GM18507 (cell line): Measurements from ENCODE around the gene TFEB.

Source experiments
- DNase-seq: peaks from one replicate; pipeline ENCODE4 v3.0.0; 2011; ENCODE audit warnings: low read depth; ENCODE audit not compliant: insufficient read length; ENCODE audit errors: extremely low spot score
- FAIRE-seq: peaks from 2 replicates; lab custom pipeline; 2011; peaks lifted over from hg19 to GRCh38; lab: Jason Lieb, UNC

Gene TFEB

DNA sequence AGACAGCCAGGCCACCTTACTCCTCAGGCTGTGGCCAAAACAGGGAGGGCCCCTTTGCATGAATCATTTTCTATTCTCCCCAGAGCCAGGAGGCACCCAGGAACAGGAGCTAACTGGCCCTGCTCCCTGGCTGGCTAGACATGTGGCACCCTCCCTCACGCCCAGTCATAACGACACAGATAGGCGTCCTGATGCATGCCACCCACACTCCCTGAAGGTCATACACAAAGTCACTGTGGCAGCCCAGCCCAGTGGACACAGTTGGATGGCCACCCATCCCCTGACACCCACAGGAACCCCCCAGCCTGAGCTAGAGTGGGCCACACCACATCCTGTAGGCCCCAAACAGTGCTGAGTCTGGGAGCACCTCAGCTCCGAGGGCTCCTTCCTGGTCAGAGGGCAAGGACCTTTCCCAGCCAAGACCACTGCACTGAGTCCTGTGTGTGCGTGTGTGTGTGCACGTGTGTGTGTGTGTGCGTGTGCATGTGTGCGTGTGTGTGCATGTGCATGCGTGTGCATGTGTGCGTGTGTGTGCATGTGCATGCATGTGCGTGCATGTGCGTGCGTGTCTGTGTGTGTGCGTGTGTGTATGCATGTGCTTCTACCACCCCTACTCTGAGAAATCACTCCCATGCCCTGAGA is 21.6 kb downstream of the TFEB start:
- peak; percentile 91 for FAIRE-seq
- peak; percentile 59 for DNase-seq

DNA sequence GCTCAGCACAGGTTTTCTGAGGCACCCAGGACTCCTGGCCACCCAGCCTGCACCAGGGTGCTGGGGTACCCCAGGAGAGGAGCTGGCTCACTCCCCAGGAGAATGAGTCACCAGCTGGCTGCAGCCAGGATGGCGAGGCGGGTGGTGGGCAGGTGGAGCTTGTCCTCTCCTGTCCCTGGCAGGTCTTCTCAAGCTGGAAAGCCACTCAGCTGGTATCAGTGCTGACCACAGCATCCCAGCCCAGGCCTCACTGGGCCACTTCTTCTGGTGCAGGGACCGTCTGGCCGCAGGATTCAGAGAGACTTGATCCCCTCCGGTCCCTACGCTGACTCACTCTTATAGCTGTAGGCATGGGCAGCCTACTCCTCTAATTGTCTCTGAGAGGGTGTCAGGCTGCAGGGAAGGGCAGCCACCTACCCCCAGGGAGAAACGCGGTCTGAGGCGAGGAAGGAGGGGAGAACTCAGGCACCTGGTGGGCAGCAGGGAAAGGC is 22.2 kb downstream of the TFEB start:
- FAIRE-seq (no peak), DNase-seq (no peak)

DNA sequence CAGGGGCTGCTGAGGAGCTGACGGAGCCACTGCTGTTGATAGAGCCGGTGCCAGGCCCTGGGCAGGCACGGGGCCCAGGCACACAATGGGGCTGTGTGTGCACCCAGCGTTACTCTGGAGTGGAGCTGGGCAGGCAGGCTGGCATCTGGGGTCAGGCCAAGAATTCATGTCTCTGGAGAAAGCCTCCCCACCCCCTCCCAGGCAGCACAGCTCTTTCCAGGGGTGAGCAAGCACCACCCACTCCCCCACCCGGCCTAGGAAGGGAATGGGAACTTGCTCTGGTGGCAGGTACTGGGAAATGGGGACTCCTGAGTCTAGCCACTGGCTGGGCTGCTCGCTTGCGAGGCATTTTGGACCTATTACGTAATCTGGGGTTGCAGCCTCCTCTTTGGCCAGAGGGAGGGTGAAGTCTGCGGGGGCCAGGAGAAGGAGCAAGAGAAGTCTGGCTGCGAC is 22.7 kb downstream of the TFEB start:
- DNase-seq (no peak), FAIRE-seq (no peak)

DNA sequence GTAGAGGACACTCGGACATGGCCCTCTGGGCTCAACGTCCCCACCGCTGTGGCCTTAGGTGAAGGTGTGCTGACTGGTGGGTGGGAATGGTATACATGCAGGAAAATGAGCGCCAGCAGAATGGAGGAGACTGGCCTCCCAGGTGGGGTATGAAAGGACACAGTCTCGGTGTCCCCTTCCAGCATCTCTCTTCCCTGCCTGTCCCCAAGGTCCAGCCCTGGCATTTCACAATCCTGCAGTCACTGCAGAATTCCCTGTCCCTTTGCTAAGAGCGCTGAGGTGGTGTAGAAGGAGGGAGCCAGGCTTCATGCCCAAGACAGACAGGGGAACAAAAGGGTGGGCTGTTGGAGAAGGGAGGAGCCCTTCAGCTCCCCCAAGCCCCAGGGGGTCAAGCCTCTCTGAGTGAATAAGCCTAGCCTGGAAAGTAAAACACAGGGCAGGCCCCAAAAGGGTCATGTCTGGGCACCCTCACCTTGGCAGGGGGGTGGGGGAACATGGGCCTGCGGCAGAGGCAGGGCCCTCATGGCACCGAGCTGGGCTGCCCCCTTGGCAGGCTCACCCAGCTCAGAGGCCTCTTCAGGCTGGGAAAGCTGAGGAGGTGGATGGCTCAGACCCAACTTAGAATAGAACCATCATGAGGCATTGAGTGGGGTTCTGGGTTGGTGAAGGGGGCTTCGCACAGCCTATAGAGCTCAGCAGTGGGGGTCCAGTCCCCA is 23.9 kb downstream of the TFEB start:
- FAIRE-seq: no peak
- DNase-seq: no peak

DNA sequence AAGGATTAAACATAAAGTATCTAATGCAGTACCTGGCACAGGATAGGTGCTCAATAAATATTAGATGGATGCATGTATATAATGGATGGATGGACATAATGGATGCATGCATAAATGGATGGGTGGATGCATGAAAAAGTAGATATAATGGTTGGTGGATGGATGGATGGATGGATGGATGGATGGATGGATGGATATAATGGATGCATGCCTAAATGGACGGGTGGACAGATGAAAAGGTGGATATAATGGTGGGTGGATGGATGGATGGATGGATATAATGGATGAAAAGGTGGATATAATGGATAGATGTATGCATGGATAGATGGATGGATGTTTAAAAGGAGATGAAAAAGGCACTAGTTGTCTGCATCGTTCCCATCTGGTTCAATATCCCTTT is 26.0 kb downstream of the TFEB start:
- FAIRE-seq (no peak), DNase-seq (no peak)

DNA sequence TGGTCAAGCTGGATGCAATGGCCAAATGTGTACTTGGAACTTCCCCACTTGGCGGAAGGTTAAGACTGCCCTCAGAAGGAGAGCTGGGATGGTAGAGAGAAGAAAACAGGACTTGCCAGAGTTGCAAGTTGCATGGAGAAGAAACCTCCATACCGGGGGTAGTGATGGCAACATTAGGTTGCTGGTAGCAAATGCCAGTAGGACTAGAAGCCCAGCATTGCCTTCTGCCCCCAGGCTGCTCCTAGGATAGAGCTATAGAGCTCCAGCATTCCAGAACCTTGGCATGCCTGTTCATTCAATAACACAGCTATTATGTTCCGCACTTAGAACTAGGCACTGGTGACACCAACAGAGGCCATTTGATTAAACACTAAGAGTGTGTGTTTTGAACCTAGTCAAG is 26.6 kb downstream of the TFEB start:
- FAIRE-seq (no peak), DNase-seq (no peak)

DNA sequence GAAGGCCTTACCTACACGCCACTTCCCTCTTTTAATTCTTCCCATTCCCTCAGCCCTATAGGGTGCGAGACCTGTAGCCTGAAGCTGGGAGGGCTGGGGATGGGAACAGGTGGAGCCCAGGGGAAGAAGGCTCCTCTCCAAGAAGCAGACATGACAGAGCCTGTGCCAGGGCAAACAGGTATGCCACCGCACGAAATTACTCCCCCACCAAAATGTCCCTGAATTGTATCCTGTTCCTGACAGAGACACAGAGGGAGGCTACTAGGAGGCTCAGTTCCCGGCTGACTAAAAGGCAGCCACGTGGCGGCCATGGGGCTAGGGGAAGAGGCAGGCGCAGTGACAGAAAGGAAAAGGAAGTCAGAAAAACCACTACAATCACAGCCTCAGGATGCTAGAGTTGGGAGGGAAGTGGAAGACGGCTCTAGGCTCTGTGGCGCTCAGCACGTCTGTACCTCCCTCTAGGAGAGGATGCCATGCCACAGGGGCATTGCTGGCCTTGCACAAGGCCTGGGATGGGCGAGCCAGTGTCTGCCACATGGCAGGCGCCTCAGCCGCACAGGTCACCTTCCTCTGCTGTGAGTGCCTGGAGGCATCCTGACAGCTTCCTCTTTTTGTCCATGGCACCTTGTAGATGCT is 27.7 kb downstream of the TFEB start:
- DNase-seq: no peak
- peak; percentile 85 for FAIRE-seq

DNA sequence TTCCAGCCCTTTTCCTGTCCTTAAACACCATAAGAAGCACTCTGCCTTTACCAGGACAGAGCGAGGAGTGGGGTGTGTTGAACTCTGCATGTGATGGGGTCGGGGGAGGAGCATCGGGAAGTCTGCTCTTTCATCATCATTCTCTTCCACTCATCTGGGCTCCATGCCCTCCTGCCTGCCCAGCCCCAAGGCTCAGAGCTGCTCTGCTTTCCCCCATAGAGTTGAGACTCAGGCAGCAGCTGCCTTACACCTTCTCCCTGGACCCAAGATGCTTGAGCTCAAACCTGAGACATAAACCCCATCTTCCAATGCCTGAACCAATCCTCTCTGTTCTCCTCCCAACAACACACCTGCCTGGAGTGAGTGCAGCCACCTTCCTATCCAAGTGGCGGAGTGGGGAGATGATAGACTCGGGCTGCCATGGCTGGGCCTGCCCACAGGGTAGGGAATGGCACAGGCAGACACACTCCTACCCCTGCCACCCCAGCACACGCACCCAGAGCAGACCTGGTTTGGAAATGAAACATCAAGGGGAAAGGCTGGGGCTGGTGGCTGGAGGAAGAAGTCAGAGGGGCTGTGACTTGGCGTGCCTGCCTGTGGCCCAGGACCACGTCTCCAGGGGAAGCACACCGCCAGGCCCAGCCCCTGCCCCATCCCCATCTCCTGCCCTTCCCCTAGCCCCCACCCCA is 28.4 kb downstream of the TFEB start:
- FAIRE-seq (peak; percentile 89), DNase-seq (no peak)

DNA sequence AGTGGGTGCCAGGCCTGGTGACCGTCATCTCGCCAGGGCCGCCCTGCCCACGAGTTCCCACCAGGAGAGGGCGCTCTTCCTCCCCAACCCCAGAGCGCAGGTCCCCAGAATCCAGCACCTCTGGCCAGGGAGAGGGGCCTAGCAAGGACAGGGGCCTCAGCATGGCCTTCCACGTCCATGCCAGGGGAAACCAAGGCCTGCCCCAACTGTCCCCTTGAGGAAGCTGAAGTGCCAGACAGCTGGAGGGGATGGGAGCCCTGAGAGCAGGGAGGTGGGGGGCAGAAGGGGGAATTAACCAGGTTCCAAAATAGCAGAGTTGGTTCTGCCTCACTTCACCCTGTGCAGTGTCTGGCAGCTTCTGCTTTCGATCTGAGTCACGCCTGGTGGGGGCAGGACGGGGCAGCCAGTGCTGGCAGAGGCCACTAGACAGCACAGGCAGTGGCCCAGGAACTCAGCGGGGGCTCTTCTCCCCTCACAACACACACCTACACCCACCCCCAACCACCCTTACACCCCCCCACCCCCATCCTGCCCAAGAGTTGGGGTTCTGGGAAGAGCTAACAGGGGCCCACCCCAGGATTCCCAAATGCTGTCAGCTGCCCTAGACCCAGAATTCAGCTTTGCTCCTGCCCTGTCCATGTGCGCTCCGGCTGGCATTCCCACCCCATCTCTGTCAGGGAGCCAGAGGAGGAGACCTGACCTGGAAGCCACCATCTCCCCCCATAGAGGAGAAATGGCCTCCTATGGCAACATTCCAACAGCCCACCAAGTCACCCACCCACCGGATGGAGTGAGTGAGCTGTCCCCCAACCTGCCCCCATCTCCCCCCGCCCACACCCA is 29.2 kb downstream of the TFEB start:
- FAIRE-seq: peak; percentile 98
- peak; percentile 85 for DNase-seq

DNA sequence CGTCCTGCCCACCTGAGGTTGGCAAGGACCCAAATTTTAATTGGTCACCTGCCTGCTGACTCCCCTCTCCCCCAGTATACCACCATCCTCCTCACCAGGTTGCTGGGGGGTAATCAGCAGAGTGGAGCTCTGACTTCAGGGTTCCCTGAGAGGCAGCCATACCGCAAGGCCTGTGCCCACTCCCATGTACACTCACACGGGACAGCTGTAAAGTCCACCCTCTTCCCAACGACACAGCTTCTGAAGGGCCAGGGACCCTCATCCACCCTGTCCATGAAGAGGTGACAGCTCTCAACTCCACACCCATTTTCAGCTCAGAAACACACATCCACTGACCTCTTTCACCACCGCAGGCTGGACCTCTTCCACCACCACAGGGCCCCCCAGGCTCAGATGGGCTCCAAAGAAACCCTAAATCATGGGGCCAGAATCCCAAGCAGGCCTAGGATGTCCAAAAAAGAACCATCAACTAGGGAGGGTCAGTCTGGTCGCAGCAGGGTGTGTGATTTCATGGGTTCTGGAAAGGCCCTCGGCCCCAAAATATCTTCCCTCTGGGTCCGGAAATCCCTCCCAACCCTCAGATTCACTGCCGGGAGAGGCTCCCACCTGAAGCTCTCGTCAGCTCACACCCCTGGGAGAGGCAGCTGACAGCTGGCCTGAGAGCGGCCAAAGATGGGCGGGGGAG is 30.0 kb downstream of the TFEB start:
- DNase-seq: no peak
- FAIRE-seq: no peak

DNA sequence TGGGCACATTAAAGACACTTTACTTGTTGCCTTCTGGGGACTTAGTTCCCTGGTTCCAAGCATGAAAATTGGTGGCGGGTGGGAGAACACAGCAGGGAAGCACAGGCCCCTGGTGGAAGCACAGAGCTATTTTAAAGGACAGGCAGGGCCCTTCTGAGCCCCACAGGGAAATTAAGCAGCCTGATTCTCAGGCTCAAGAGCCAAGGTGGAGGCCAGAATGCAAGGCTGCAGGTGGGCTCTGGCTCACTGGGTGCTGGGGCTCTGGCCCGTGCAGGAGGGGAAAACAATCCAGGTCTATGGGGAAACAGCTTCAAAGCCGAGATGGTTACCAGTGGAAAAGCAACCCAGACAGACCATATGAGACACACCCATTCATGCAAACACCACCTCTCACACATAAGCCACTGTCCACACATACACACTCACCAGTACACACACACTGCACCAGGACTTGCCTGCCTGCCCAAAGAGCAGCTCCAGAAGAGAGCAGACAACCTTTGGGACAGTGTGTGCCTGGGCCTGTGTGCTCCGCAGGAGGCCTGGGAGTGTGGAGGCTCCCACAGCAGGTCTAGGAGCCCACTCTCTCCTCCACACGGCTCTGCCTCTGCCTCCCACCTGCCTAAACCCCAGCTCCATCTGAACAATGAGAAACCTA is 30.6 kb downstream of the TFEB start:
- DNase-seq: no peak
- FAIRE-seq: peak; percentile 78

DNA sequence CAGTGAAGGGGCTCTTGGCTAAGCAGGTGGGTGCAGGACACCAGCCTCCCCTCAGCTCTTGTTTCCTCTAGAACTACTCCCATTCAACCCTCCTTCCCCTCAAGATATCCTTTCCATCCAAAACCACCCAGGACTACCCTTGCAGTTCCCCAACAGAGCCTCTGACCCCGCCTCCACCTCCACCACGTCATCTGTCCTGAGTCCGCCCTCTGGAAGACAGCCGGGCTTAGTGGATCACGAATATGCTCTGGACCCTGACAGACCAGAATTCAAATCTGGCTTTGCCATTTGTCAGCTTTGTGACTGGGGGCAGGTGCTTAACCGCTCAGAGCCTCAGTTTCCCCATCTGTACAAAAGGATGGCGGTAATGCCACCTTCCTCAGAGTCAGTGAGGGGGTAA is 31.4 kb downstream of the TFEB start:
- FAIRE-seq (no peak), DNase-seq (no peak)

DNA sequence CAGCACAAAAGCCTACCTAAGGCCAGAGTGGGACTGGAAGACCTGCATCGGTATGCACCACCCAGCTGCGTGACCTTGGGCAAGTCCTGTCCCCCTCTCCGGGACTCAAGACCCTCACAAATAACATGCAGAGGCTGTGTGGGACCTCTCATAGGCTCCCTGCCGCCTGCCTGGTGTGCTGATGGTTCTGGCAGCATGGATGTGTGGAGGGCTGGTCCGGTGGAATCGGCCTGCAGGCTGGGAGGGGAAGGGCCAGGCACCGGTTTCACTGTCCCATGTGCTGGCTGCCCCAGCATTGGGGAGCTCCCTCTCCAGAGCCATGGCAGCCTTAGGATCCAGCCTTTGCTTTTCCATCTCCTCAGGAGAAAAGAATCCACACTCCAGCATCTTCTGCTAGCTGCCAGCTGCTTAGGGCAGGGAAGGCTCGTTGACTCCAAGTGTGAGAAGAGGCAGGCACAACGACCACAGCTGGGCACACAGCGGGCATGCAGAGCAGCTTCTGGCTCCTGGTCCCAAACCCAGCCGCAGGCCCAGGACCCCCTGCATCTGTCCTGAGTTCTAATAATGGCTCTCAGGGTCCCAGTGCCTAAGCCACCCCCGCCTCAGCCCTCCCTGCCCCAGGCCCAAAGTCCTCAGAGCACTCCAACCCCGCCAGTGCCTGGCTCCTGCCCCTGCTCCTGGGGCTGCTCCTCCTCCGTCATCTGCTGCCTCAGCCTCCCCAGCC is 32.5 kb downstream of the TFEB start:
- no peak for DNase-seq
- no peak for FAIRE-seq

DNA sequence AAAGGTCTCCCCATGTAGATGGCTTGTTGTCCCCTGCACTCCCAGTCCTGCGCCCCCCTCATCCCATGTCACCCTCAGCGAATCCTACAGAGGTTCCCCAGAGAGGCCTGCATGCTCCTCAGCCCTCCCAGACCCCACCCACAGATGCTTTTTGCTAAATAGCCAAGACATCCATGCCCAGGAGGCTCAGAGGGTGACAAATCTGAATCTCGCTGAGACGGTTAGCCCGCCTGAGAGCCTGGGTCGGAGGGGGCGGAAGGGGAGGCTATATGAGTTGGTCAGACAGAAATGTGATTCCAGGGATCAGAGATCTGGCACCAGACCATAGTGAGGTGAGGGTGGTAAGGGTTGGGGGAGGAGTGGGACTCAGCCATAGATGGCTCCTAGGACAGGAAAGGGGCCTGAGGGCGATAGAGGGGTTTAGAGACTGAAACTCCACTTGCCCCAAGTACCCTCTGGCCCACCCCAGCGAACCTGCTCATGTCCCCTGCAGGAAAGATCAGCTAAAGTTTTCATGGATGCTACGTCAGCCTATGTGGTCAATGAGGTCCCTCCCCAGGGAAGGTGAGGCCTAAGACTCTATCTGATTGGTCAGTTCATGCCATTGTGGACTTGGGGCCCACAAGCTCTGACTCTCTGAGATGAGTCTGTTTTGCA is 33.2 kb downstream of the TFEB start:
- FAIRE-seq: no peak
- DNase-seq: no peak

DNA sequence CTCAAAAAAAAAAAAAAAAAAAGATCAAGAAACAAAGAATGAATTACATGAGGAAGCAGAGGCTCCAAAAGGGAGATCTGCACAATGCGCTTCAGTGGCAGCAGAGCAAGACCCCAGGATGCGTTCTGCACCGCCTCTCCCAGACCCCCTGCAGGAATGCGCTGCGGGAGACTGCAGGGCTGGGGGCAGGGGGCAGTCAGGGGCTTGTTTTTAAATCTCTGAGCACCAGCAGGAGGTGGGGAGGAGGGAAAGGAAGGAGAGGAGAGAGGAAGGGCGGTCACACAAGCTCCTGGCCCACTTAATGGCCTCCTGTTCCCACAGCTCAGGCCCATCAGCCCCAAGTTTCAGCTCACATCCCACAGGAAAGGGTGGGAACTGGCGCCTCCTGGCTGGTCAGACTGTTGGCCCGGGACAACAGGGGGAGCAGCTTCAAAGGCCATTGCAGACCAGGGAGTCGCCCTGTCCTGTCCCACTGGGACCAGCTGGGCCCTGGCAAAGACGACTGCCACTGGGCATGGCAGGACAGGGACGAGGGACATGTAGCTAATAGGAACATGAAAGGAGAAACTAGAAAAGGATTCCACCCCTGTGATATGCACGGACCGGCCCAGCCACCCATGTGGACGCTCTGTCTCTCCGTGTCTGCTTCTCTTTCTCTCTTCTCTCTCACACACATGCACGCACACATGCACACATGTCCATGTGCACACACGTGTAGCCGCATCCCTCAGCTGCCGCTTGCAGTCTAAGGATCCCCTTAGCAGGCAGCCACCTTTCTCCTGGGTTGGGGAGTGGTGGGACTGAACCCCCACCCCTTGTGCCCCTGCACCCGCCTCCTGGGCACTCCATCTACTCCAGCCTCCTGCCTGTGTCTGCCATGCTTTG is 34.7 kb downstream of the TFEB start:
- FAIRE-seq (no peak), DNase-seq (no peak)

DNA sequence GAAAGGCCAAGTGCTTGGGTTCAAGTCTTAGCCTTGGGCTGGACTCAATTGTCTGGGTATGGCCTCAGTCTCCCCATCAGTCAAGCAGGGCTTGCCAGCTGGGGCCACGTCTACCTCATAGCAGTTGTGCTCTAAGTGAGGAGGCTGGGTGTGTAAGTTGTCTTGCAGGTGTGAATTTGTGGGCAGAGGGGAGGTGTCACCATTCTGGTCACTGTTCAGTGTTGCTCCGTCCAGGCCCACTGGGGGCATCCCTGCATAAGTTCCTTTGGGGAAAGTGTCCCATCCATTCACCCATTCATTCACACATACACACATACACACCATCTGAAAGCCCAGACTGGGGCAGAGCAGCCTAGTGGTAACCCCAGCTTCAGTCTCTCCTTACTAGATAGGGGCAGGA is 36.3 kb downstream of the TFEB start:
- FAIRE-seq (no peak), DNase-seq (no peak)
